CMK (cell line): ENCODE results near the gene AP3B1.

Source experiments
- DNase-seq: peaks from one replicate; pipeline ENCODE4 v3.0.0-alpha.2; 2010; ENCODE audit warnings: low read depth

The AP3B1 gene

GRCh38 chr5:78294248-78295034, at the start of gene AP3B1:
Gene AP3B1 (minus strand): TSS chr5:78294698. CDS start chr5:78294579, 119 bp downstream.
- DNase-seq, result peak; percentile 88

GRCh38 chr5:78341440-78341839, 46.9 kb upstream of the AP3B1 start:
- DNase-seq, result no peak

GRCh38 chr5:78339617-78340436, 45.3 kb upstream of the AP3B1 start:
- no peak for DNase-seq

DNA sequence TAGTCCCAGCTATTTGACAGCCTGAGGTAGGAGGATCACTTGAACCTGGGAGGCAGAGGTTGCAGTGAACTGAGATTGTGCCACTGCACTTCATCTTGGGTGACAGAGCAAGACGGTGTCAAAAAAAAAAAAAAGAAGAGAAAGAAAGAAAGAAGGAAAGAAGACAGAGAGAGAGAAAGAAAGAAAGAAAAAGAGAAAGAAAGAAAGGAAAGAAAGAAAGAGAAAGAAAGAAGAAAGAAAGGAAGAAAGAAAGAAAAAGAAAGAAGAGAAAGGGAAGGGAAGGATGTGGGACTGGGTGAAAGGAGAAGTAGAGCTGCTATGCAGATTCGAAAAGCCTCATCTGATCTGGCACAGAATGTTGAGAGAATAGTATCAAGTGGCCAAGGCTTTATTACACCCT, 42.2 kb upstream of the AP3B1 start:
- DNase-seq, result no peak

GRCh38 chr5:78335976-78336375, 41.5 kb upstream of the AP3B1 start:
- DNase-seq, result no peak

DNA sequence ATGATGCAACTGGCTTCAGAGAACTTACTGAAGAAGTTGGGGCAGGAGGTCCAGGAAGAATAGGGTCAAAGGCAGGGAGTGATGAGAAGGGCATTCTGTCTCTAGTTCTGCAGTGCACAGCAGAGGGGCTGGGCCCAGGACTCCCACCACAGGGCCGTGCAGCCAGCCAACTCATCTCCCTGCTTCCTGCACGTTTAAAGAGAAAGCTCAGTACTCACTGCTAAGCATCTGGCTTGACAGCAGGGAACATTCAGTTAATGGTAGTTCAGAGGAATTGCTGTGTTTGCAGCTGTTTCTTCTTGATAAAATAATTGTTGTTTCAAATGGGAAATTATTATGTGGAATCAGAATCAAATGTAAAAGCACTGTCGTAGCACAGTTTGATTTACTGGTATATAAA, 40.3 kb upstream of the AP3B1 start:
- DNase-seq, result no peak

- no peak for DNase-seq
Measured at GRCh38 chr5:78331523-78332080, 37.1 kb upstream of the AP3B1 start.

DNA sequence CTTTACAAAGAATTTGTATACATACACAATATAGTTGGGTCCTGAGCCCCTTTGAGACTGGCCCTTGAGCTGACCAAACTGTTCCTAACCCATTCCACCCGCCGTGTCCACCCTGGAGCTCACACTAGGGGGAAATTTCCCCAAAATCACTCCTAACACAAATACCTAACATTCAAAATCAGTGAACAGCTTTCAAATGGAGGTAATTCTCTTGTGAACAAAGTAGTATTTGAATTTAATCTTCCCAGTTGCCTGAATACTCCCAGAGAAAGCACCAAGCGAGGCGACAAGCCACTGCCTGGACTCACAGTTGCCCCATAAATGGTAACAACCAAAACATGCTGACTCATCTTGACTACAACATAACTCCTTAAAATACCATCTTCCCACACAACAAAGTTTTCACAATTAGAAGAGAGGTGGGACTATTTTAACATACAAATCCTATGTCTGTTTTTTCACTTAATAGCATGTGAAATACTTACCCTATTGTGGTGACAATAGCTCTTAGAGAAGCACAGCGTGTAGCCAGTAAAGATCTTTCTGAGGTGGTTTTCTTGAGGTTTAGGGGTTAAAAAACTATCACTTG, 34.2 kb upstream of the AP3B1 start:
- no peak for DNase-seq

- no peak for DNase-seq
Measured at GRCh38 chr5:78327761-78328510, 33.4 kb upstream of the AP3B1 start.

DNA sequence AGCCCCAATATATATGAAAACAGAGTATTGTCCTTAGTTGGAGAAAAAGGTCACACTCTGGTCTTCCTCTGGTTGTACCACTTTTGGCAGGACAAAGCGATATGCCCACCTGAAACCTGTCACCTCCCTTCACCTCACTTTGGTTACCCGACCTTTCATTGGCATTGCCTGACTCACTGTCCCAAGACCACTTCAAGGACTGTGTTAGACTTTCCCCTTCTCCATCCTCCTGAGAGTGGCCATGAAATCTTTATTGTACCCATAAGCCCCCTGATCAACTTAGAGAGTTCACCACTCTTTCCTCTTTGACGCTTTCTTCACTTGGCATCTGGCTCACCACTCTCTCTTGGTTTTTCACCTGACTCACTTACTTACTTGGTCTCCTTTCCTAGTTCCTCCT, 32.4 kb upstream of the AP3B1 start:
- no peak for DNase-seq

DNA sequence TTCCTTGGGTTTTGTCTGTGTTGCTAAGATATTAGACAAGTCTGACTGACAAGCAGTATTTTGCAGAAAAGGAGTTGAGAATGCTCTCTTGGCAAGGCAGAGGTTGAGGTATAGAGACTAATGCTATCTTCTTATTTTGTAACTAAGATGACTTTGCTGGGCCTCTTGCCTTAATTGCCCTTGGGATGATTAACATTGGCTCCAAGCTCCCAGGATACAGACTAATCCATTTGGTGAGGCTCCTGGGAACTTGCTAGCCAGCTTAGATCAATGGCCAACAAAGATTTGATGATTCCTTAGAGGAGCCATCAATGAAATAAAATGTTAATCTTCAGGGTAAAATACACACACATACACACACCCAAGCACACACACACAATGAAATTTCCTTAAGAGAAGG, 28.7 kb upstream of the AP3B1 start:
- DNase-seq, result no peak

- no peak for DNase-seq
Measured at GRCh38 chr5:78320401-78320800, 25.9 kb upstream of the AP3B1 start.

- no peak for DNase-seq
Measured at GRCh38 chr5:78318337-78318736, 23.8 kb upstream of the AP3B1 start.

DNA sequence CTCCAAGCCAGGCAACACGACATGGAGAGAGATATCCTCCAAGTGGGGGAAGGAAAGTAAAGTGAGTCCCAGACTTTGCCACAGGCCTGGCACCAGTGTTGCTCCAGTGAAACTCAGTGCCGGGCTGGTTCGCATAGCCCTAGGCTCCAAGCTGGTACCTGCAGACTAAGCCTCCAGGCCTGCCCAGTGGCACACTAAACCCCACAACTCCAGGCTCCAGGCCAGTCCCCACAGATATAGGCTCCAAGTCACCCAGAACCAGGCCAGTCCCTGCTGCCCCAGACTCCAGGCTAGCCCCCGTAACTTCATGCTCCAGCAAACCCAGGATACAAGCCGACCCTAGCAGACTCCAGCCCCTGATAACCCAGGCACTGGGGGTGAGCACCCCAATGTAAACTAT, 23.0 kb upstream of the AP3B1 start:
- no peak for DNase-seq

GRCh38 chr5:78308703-78309102, 14.2 kb upstream of the AP3B1 start:
- DNase-seq, result no peak

- no peak for DNase-seq
Measured at GRCh38 chr5:78300464-78301045, 6.1 kb upstream of the AP3B1 start.

- no peak for DNase-seq
Measured at GRCh38 chr5:78295035-78295961, 800 bp upstream of the AP3B1 start.

- DNase-seq, result no peak
Measured at GRCh38 chr5:78293851-78294247, 649 bp downstream of the AP3B1 start.

DNA sequence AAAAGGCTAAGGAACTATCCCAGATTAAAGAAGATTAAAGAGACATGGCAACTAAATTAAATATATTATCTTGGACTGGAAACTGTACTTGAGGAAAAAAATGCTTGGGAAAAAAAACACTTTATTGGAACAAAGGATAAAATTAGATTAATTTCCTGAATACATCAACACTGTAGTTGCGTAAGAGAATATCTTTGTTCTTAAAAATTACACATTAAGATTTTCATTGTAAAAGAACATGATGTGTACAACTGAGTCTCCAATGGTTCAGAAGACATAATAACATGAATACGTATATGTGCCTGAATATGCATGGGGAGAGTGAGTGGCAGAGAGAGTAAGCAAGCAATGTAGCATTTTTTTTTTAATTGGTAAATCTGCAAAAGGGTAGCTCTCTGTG, 2.8 kb downstream of the AP3B1 start:
- no peak for DNase-seq

DNA sequence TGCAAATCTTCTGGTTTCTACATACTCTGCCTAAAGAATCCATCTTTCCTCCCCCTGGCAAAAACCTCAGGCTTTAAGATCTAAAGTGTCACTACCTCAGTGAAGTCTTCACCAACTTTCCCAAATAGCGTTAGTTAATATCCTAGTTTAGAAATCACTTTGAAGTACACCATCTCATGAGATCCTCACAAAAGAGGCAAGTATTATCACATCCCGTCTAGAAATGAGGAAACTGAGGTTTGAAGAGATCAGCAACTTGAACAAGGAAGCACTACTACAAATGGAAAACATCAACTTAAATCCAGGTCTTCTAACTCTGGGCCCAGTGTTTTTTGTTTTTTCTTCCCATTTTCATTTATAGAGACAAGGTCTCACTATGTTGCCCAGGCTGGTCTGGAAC, 4.6 kb downstream of the AP3B1 start:
- DNase-seq, result no peak
